Activated T-helper 1 cell treated with anti-CD3 and anti-CD28 coated beads, Interleukin-12 subunit alpha, Interleukin-12 subunit beta, Interleukin-2, Interleukin-4 antibody, amounts not matched to agents 30 ng/mL and 10 ng/mL and 1 ng/mL, durations not matched to agents 14 hours and 24 hours and 36 hours (primary cell): Measurements from ENCODE around the gene NXPH4. TPM values are rescaled to one million over a fixed set of nuclear protein-coding genes. Genes with fewer than 3 reads are reported as not detected.

Experiments
- DNase-seq: peaks from one replicate; pipeline ENCODE4 v3.0.0; 2021; ENCODE audit warnings: low spot score
- H3K27ac Mint-ChIP-seq: one replicate; pipeline ENCODE4 v1.8.0; 2021; ENCODE audit warnings: mild to moderate bottlenecking, mixed read lengths
- H3K27me3 Mint-ChIP-seq: one replicate; pipeline ENCODE4 v1.8.0; 2022; ENCODE audit warnings: mild to moderate bottlenecking, moderate library complexity, mixed read lengths; ENCODE audit not compliant: insufficient read depth
- H3K36me3 Mint-ChIP-seq: one replicate; pipeline ENCODE4 v1.8.0; 2021; ENCODE audit warnings: low read depth, mixed read lengths
- H3K4me1 Mint-ChIP-seq: one replicate; pipeline ENCODE4 v1.8.0; 2021; ENCODE audit warnings: low read depth, mixed read lengths
- H3K4me3 Mint-ChIP-seq: one replicate; pipeline ENCODE4 v1.8.0; 2021; ENCODE audit warnings: mild to moderate bottlenecking, moderate library complexity, mixed read lengths
- H3K9me3 Mint-ChIP-seq: one replicate; pipeline ENCODE4 v1.8.0; 2021; ENCODE audit warnings: mixed read lengths
- intact Hi-C: fragments of 100-400 bp; cut with micrococcal nuclease; formaldehyde crosslinking; loops from one replicate; pipeline ENCODE4 v1.15.1; 2024
- total RNA-seq: library from RNA; stranded (reverse); gene quantifications from 2 replicates; pipeline ENCODE4 v1.2.3, GENCODE V29; 2022

The NXPH4 gene
- total RNA-seq, 1 donor from 2014 or later, result 0.36 TPM

DNA sequence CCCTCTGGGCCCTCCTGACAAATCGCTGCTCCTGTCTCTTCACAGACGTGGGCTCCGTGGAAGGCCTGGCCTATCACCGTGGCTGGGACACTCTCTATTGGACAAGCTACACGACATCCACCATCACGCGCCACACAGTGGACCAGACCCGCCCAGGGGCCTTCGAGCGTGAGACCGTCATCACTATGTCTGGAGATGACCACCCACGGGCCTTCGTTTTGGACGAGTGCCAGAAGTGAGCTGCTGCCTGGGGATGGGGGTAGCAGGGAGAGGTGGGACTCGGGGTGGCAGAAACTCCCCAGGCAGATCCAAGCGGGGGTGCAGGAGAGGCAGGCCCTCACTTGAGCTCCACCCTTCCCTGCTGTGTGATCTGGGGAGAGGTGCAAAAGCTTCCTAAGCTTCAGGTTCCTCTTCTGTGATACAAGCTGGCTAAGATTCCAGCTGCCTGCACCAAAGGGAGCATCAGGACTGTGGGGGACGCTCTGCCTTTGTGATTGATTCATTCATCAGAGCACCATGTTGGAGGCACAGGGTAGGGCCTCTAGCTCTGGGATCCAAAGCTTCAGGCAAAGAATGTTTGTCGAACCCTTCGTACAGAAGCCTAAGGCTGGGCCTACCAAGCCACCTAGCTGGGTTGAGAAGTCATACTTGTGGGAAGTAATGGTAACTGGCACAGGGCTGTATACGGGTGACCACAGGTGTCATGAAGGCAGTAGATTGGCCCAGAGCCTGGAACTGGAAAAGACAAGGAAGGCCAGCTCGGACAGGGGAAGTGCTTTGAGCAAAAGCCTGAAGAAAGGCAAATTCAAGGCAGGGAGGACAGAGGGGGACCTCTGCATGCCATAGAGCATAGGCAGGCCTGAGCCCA lies 29.1 kb upstream of the NXPH4 start:
- Mint-ChIP-seq H3K4me1 (peaks cover 6% of the 10 kb centered on the region), H3K27me3 (peaks cover 4% of the 10 kb centered on the region), H3K36me3 (no peaks in the 10 kb centered on the region), H3K9me3 (no peaks in the 10 kb centered on the region), H3K27ac (no peak overlapping the region), H3K4me3 (no peak overlapping the region)
- intact Hi-C loops, result no loop called here
- DNase-seq, result no peak

DNA sequence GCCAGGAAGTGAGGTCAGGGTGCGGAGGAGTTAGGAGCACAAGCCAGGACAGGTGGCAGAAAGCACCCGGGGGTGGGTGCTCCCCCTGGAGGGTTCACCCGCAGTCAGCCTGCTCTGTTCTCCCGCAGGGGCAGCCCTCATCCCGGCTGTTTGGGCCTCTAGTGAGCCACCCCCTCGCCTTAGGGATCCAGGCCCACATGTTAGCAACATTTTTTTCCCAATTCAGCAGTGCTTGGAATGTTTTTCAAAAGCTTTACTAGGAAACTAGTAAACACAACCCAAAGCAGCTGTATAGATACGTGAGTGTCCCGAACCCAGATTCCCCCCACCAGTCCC lies 28.5 kb upstream of the NXPH4 start:
- Mint-ChIP-seq H3K27ac (no peak overlapping the region), H3K4me3 (no peak overlapping the region), H3K4me1 (peaks cover 1% of the 10 kb centered on the region), H3K27me3 (peaks cover 3% of the 10 kb centered on the region), H3K9me3 (no peaks in the 10 kb centered on the region), H3K36me3 (no peaks in the 10 kb centered on the region)
- DNase-seq, result no peak
- intact Hi-C loops, result no loop called here

DNA sequence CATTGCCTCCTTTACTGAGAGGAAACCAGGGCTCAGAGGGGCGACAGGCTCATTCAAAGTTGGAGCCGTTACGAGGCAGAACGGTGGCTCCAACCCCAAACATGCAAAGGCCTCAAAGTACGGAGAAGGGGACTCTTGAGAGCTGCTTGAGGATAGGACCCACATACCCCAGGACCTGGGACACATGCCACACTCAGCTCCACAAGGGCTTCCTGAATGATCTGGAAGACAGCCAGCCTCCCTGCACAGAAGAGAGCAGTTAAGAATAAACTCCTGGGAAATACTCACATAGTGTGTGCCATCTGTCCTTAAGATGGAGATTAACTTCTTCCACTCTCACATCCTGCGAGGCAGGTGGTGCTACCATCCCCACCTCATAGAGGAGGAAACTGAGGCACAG lies 26.6 kb upstream of the NXPH4 start:
- no peaks in the 10 kb centered on the region for H3K36me3 Mint-ChIP-seq
- intact Hi-C loops, result no loop called here
- H3K4me3 Mint-ChIP-seq, result no peak overlapping the region
- no peak for DNase-seq
- no peaks in the 10 kb centered on the region for H3K9me3 Mint-ChIP-seq
- H3K27me3 Mint-ChIP-seq, result peaks cover 3% of the 10 kb centered on the region
- H3K27ac Mint-ChIP-seq, result no peak overlapping the region
- H3K4me1 Mint-ChIP-seq, result no peaks in the 10 kb centered on the region

DNA sequence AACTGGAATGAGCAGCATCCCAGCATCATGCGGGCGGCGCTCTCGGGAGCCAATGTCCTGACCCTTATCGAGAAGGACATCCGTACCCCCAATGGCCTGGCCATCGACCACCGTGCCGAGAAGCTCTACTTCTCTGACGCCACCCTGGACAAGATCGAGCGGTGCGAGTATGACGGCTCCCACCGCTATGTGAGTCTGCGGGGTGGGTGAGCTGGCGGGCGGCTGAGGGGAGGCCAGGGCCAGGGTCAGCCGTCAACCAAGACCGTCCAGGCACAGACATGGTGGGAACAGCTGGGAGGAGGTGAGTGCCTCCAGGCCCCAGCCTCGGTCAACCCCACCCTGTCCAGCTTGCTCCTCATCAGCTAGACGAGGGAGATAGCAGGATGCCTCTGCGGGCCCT lies 25.8 kb upstream of the NXPH4 start:
- Mint-ChIP-seq H3K4me1 (no peaks in the 10 kb centered on the region), H3K9me3 (no peaks in the 10 kb centered on the region), H3K4me3 (no peak overlapping the region), H3K27me3 (peaks cover 3% of the 10 kb centered on the region), H3K27ac (no peak overlapping the region), H3K36me3 (no peaks in the 10 kb centered on the region)
- no peak for DNase-seq
- intact Hi-C loops, result no loop called here

DNA sequence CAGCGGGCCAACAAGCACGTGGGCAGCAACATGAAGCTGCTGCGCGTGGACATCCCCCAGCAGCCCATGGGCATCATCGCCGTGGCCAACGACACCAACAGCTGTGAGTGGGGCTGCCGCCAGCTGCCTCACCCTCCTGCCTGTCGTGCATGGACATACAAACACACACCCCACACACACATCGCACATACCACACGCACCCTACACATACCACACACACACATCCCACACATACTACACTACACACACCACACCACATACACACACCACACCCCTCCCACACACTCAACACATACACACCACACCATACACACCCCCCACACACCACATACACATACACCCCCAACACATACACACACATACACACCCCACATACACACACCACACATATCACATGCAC lies 25.2 kb upstream of the NXPH4 start:
- no peak overlapping the region for H3K4me3 Mint-ChIP-seq
- H3K36me3 Mint-ChIP-seq, result no peaks in the 10 kb centered on the region
- no peak overlapping the region for H3K27ac Mint-ChIP-seq
- no peak for DNase-seq
- no peaks in the 10 kb centered on the region for H3K9me3 Mint-ChIP-seq
- H3K27me3 Mint-ChIP-seq, result peaks cover 3% of the 10 kb centered on the region
- no peaks in the 10 kb centered on the region for H3K4me1 Mint-ChIP-seq
- intact Hi-C loops, result no loop called here

DNA sequence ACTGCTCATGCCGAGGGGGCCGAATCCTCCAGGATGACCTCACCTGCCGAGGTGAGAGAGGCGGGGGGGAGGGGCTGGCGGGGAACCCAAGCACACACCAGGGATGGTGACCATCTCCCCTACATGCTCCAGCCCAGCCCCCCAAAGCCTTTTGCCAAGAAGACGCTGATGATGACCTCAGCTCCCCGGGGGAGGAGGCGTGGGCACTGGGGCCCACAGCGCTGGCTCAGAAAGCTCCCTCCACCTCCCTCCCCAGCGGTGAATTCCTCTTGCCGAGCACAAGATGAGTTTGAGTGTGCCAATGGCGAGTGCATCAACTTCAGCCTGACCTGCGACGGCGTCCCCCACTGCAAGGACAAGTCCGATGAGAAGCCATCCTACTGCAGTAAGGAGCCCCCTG lies 23.7 kb upstream of the NXPH4 start:
- Mint-ChIP-seq H3K4me1 (no peaks in the 10 kb centered on the region), H3K27me3 (no peaks in the 10 kb centered on the region), H3K4me3 (no peak overlapping the region), H3K36me3 (no peaks in the 10 kb centered on the region), H3K27ac (no peak overlapping the region), H3K9me3 (no peaks in the 10 kb centered on the region)
- intact Hi-C loops, result no loop called here
- DNase-seq, result no peak

DNA sequence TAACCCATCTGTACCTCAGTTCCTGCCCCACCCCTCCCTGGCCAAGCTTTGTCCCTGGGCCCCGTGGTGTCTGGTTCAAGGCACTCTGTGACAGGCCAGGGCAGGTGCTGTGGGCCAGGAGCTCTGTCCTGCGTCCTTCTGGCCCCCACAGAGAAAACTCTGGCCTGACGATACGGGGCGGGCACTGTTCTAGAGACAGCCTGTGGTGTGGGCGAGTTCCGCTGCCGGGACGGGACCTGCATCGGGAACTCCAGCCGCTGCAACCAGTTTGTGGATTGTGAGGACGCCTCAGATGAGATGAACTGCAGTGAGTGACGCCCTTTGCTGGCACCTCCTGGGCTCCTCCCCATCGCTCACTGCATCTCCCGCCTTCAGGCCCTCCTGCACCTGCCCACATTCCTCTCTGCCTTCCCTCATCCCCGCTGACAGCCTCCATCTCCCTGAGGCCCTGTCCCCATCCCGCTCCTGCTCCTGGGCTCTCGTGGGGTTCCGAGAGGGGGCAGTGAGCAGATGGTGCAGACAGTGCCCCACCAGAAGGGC lies 22.8 kb upstream of the NXPH4 start:
- intact Hi-C loops, result no loop called here
- no peaks in the 10 kb centered on the region for H3K4me1 Mint-ChIP-seq
- H3K4me3 Mint-ChIP-seq, result no peak overlapping the region
- no peak overlapping the region for H3K27ac Mint-ChIP-seq
- H3K36me3 Mint-ChIP-seq, result no peaks in the 10 kb centered on the region
- H3K9me3 Mint-ChIP-seq, result no peaks in the 10 kb centered on the region
- DNase-seq, result no peak
- H3K27me3 Mint-ChIP-seq, result no peaks in the 10 kb centered on the region

DNA sequence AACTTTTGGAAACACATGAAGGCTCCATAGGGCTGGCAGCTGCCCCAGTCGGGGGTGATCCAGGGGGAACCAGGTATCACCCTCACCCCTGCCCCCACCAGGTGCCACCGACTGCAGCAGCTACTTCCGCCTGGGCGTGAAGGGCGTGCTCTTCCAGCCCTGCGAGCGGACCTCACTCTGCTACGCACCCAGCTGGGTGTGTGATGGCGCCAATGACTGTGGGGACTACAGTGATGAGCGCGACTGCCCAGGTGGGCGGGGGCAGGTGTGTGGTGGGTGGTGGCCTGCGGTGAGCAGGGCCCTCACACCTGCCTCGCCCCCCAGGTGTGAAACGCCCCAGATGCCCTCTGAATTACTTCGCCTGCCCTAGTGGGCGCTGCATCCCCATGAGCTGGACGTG lies 22.3 kb upstream of the NXPH4 start:
- Mint-ChIP-seq H3K27ac (no peak overlapping the region), H3K4me1 (no peaks in the 10 kb centered on the region), H3K36me3 (no peaks in the 10 kb centered on the region), H3K4me3 (no peak overlapping the region), H3K27me3 (no peaks in the 10 kb centered on the region), H3K9me3 (no peaks in the 10 kb centered on the region)
- intact Hi-C loops, result no loop called here
- no peak for DNase-seq

DNA sequence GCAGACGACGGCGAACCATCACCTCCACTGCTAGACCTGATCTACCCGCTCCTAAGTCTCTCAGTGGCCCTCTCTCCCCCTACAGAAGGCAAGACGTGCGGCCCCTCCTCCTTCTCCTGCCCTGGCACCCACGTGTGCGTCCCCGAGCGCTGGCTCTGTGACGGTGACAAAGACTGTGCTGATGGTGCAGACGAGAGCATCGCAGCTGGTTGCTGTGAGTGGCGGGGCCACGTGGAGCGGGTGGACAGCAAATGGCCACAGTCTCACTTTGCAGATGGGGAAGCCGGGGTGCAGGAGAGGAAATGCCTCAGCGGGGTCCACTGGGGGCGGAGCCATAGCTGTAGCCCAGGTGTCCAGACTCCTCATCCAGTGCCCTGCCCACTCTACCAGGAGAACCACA lies 21.4 kb upstream of the NXPH4 start:
- Mint-ChIP-seq H3K4me3 (no peak overlapping the region), H3K9me3 (no peaks in the 10 kb centered on the region), H3K4me1 (no peaks in the 10 kb centered on the region), H3K27me3 (no peaks in the 10 kb centered on the region), H3K27ac (no peak overlapping the region), H3K36me3 (no peaks in the 10 kb centered on the region)
- intact Hi-C loops, result no loop called here
- no peak for DNase-seq

DNA sequence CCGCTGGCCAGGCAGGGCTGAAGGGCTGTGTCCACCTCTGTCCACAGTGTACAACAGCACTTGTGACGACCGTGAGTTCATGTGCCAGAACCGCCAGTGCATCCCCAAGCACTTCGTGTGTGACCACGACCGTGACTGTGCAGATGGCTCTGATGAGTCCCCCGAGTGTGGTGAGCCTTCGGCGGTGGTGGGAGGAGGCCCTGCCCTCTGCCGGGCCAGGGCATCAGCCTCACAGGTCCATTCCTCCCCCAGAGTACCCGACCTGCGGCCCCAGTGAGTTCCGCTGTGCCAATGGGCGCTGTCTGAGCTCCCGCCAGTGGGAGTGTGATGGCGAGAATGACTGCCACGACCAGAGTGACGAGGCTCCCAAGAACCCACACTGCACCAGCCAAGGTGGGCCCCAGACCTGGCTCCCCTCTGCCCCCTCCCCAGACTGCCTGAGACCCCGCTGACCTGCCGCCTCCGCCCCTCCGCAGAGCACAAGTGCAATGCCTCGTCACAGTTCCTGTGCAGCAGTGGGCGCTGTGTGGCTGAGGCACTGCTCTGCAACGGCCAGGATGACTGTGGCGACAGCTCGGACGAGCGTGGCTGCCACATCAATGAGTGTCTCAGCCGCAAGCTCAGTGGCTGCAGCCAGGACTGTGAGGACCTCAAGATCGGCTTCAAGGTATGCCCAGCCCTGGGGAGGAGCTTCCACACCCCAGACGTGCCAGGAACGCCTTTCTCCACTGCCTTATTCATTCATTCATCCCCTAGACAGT lies 20.8 kb upstream of the NXPH4 start:
- Mint-ChIP-seq H3K4me3 (no peak overlapping the region), H3K9me3 (no peaks in the 10 kb centered on the region), H3K27me3 (no peaks in the 10 kb centered on the region), H3K4me1 (no peaks in the 10 kb centered on the region), H3K27ac (no peak overlapping the region), H3K36me3 (no peaks in the 10 kb centered on the region)
- intact Hi-C loops, result no loop called here
- no peak for DNase-seq

DNA sequence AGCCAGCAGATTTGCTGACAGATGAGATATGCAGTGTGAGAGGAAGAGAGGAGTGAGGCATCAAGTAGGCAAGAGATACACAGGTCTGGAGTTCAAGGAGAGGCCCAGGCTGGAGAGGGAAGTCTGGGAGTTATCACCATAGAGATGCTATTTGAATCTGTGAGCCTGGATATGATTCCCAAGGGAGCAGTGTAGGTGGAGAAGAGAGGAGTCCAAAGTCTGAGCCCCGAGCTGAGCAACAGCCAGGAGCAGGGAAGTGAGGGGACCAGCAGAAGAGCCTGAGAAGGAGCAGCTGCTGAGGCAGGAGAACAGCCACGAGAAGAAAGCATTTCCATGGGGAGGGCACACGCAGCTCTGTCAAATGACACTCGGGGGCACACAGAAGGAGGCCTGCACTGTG lies 20.2 kb upstream of the NXPH4 start:
- Mint-ChIP-seq H3K4me1 (no peaks in the 10 kb centered on the region), H3K36me3 (no peaks in the 10 kb centered on the region), H3K27me3 (no peaks in the 10 kb centered on the region), H3K4me3 (no peak overlapping the region), H3K9me3 (no peaks in the 10 kb centered on the region), H3K27ac (no peak overlapping the region)
- DNase-seq, result no peak
- intact Hi-C loops, result no loop called here

DNA sequence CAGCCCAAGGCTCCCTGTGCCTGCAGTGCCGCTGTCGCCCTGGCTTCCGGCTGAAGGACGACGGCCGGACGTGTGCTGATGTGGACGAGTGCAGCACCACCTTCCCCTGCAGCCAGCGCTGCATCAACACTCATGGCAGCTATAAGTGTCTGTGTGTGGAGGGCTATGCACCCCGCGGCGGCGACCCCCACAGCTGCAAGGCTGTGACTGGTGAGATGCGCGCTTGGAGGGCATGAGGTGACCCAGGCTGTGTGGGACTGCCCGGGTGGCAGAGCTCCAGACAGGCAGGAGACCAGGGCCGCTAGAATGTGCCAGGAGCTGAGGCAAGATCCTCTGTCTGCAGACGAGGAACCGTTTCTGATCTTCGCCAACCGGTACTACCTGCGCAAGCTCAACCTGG lies 19.6 kb upstream of the NXPH4 start:
- no peak for DNase-seq
- no peaks in the 10 kb centered on the region for H3K36me3 Mint-ChIP-seq
- H3K27me3 Mint-ChIP-seq, result no peaks in the 10 kb centered on the region
- no peaks in the 10 kb centered on the region for H3K9me3 Mint-ChIP-seq
- intact Hi-C loops, result no loop called here
- H3K4me1 Mint-ChIP-seq, result no peaks in the 10 kb centered on the region
- H3K4me3 Mint-ChIP-seq, result no peak overlapping the region
- H3K27ac Mint-ChIP-seq, result no peak overlapping the region

DNA sequence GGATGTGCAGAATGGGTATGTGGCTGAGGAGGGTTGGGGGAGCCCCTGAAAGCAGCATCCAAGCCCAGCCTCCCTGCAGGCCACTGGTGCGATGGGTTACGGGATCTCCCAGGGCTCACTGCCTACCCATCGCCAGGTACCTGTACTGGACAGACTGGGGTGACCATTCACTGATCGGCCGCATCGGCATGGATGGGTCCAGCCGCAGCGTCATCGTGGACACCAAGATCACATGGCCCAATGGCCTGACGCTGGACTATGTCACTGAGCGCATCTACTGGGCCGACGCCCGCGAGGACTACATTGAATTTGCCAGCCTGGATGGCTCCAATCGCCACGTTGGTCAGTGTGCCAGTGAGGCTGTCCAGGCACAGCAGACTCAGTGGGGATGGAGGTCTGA lies 18.3 kb upstream of the NXPH4 start:
- no peaks in the 10 kb centered on the region for H3K9me3 Mint-ChIP-seq
- intact Hi-C loops, result no loop called here
- H3K27ac Mint-ChIP-seq, result no peak overlapping the region
- no peaks in the 10 kb centered on the region for H3K4me1 Mint-ChIP-seq
- H3K36me3 Mint-ChIP-seq, result no peaks in the 10 kb centered on the region
- H3K27me3 Mint-ChIP-seq, result no peaks in the 10 kb centered on the region
- DNase-seq, result no peak
- H3K4me3 Mint-ChIP-seq, result no peak overlapping the region
